IgD-negative memory B cell (primary cell): Measurements from ENCODE around the gene EDC4. TPM values are rescaled to one million over a fixed set of nuclear protein-coding genes. Genes with fewer than 3 reads are reported as not detected.
A peak's percentile ranks its signal among the peaks of the same experiment; 100 is the strongest.

Source experiments
- H3K27ac Mint-ChIP-seq, 3 donors: one replicate each; pipeline ENCODE4 v1.8.0; 2020 to 2022; ENCODE audit warnings: mild to moderate bottlenecking in 3 of 3, mixed read lengths in 3 of 3, moderate library complexity in 1 of 3
- H3K27me3 Mint-ChIP-seq: one replicate; pipeline ENCODE4 v1.8.0; 2021; ENCODE audit warnings: mixed read lengths
- H3K36me3 Mint-ChIP-seq: one replicate; pipeline ENCODE4 v1.8.0; 2020; ENCODE audit warnings: mild to moderate bottlenecking, mixed read lengths
- H3K4me1 Mint-ChIP-seq, 3 donors: one replicate each; pipeline ENCODE4 v1.8.0; 2020 to 2022; ENCODE audit warnings: mixed read lengths in 3 of 3, mild to moderate bottlenecking in 1 of 3
- H3K4me3 Mint-ChIP-seq, 4 donors: one replicate each; pipeline ENCODE4 v1.8.0; 2020 to 2022; ENCODE audit warnings: mild to moderate bottlenecking in 4 of 4, mixed read lengths in 4 of 4, moderate library complexity in 3 of 4
- H3K9me3 Mint-ChIP-seq, 3 donors: one replicate each; pipeline ENCODE4 v1.8.0; 2020 to 2021; ENCODE audit warnings: mixed read lengths in 3 of 3, mild to moderate bottlenecking in 1 of 3
- polyA plus RNA-seq: library from polyadenylated mRNA; unstranded; fragments of 300-500 nt; fragmentation: Illumina TruSeq; gene quantifications from one replicate; pipeline ENCODE4 v1.2.3, GENCODE V29; 2021

EDC4 gene
- polyA plus RNA-seq, 1 donor from 2014 or later = 18.6 TPM

- Mint-ChIP-seq H3K27me3 (no peaks in the 10 kb centered on the region), H3K9me3 (no peaks in the 10 kb centered on the region), H3K4me3 (peak overlapping the region in 1 of 4 donors; percentile 48), H3K4me1 (peaks cover 12 to 16% (median 14%) of the 10 kb centered on the region in 3 donors), H3K36me3 (peaks cover 5% of the 10 kb centered on the region), H3K27ac (no peak overlapping the region)
Measured at GRCh38 chr16:67878846-67879245, 6.0 kb downstream of the EDC4 start.

- H3K4me3 Mint-ChIP-seq = peak overlapping the region in 1 of 4 donors; percentile 48
- no peaks in the 10 kb centered on the region for H3K27me3 Mint-ChIP-seq
- H3K27ac Mint-ChIP-seq = no peak overlapping the region
- H3K4me1 Mint-ChIP-seq = peaks cover 8 to 10% (median 8%) of the 10 kb centered on the region in 3 donors
- no peaks in the 10 kb centered on the region for H3K9me3 Mint-ChIP-seq
- H3K36me3 Mint-ChIP-seq = peaks cover 5% of the 10 kb centered on the region
Measured at GRCh38 chr16:67879462-67879861, 6.6 kb downstream of the EDC4 start.

GRCh38 chr16:67879936-67880335 lies 7.1 kb downstream of the EDC4 start:
- no peak overlapping the region for H3K27ac Mint-ChIP-seq
- no peaks in the 10 kb centered on the region for H3K9me3 Mint-ChIP-seq
- H3K4me3 Mint-ChIP-seq = no peak overlapping the region
- peaks cover 5% of the 10 kb centered on the region for H3K36me3 Mint-ChIP-seq
- H3K27me3 Mint-ChIP-seq = no peaks in the 10 kb centered on the region
- H3K4me1 Mint-ChIP-seq = peaks cover 4 to 7% (median 6%) of the 10 kb centered on the region in 3 donors

GRCh38 chr16:67880584-67880983 lies 7.7 kb downstream of the EDC4 start:
- Mint-ChIP-seq H3K36me3 (peaks cover 5% of the 10 kb centered on the region), H3K27ac (no peak overlapping the region), H3K4me1 (peaks cover 0 to 1% (median 0%) of the 10 kb centered on the region in 3 donors), H3K9me3 (no peaks in the 10 kb centered on the region), H3K4me3 (no peak overlapping the region), H3K27me3 (no peaks in the 10 kb centered on the region)

GRCh38 chr16:67881621-67882161 lies 8.8 kb downstream of the EDC4 start:
- no peaks in the 10 kb centered on the region for H3K27me3 Mint-ChIP-seq
- peaks cover 5% of the 10 kb centered on the region for H3K36me3 Mint-ChIP-seq
- no peaks in the 10 kb centered on the region for H3K9me3 Mint-ChIP-seq
- H3K4me3 Mint-ChIP-seq = no peak overlapping the region
- H3K27ac Mint-ChIP-seq = no peak overlapping the region
- no peaks in the 10 kb centered on the region for H3K4me1 Mint-ChIP-seq

- Mint-ChIP-seq H3K9me3 (no peaks in the 10 kb centered on the region), H3K36me3 (peaks cover 4% of the 10 kb centered on the region), H3K4me3 (no peak overlapping the region), H3K4me1 (no peaks in the 10 kb centered on the region), H3K27ac (no peak overlapping the region), H3K27me3 (no peaks in the 10 kb centered on the region)
Measured at GRCh38 chr16:67882374-67883145, 9.7 kb downstream of the EDC4 start.

- Mint-ChIP-seq H3K4me1 (no peaks in the 10 kb centered on the region), H3K9me3 (no peaks in the 10 kb centered on the region), H3K4me3 (peak overlapping the region in 2 of 4 donors; percentile 51 to 58), H3K27me3 (no peaks in the 10 kb centered on the region), H3K27ac (peak overlapping the region in 2 of 3 donors; percentile 39 to 67), H3K36me3 (peaks cover 4% of the 10 kb centered on the region)
Measured at GRCh38 chr16:67883146-67883871, 10.5 kb downstream of the EDC4 start.

GRCh38 chr16:67883872-67884261 lies 11.0 kb downstream of the EDC4 start:
- no peaks in the 10 kb centered on the region for H3K4me1 Mint-ChIP-seq
- peaks cover 4% of the 10 kb centered on the region for H3K36me3 Mint-ChIP-seq
- H3K27ac Mint-ChIP-seq = peak overlapping the region in 2 of 3 donors; percentile 39 to 67
- no peak overlapping the region for H3K4me3 Mint-ChIP-seq
- H3K9me3 Mint-ChIP-seq = no peaks in the 10 kb centered on the region
- no peaks in the 10 kb centered on the region for H3K27me3 Mint-ChIP-seq

- no peaks in the 10 kb centered on the region for H3K4me1 Mint-ChIP-seq
- no peak within 1 kb of the TSS for H3K4me3 Mint-ChIP-seq
- peak within 1 kb of the TSS; percentile 39 to 80 (median 67) for H3K27ac Mint-ChIP-seq
- H3K27me3 Mint-ChIP-seq = no peaks in the 10 kb centered on the region
- no peaks in the 10 kb centered on the region for H3K9me3 Mint-ChIP-seq
- peaks cover 4% of the 10 kb centered on the region for H3K36me3 Mint-ChIP-seq
Measured at GRCh38 chr16:67884684-67885083, 11.8 kb downstream of the EDC4 start, which contains the start of gene NRN1L. Gene NRN1L, plus strand, starts transcription at chr16:67884885. Its CDS starts 19 bp downstream, at chr16:67884904.

- no peak overlapping the region for H3K4me3 Mint-ChIP-seq
- H3K27me3 Mint-ChIP-seq = no peaks in the 10 kb centered on the region
- no peaks in the 10 kb centered on the region for H3K9me3 Mint-ChIP-seq
- no peak overlapping the region for H3K27ac Mint-ChIP-seq
- no peaks in the 10 kb centered on the region for H3K4me1 Mint-ChIP-seq
- peaks cover 1% of the 10 kb centered on the region for H3K36me3 Mint-ChIP-seq
Measured at GRCh38 chr16:67885545-67885944, 12.7 kb downstream of the EDC4 start.

- no peaks in the 10 kb centered on the region for H3K9me3 Mint-ChIP-seq
- no peak overlapping the region for H3K27ac Mint-ChIP-seq
Measured at GRCh38 chr16:67885976-67886375, 13.1 kb downstream of the EDC4 start.

GRCh38 chr16:67886387-67886786 lies 13.5 kb downstream of the EDC4 start:
- H3K36me3 Mint-ChIP-seq = peaks cover 1% of the 10 kb centered on the region
- H3K4me1 Mint-ChIP-seq = no peaks in the 10 kb centered on the region
- H3K9me3 Mint-ChIP-seq = no peaks in the 10 kb centered on the region
- H3K27ac Mint-ChIP-seq = no peak overlapping the region
- H3K27me3 Mint-ChIP-seq = no peaks in the 10 kb centered on the region
- H3K4me3 Mint-ChIP-seq = no peak overlapping the region

More at GRCh38 chr16:67885976-67886375, 13.1 kb downstream of the EDC4 start:
- Mint-ChIP-seq H3K4me1 (no peaks in the 10 kb centered on the region), H3K27me3 (no peaks in the 10 kb centered on the region), H3K4me3 (no peak overlapping the region), H3K36me3 (peaks cover 1% of the 10 kb centered on the region)

GRCh38 chr16:67888331-67888730 lies 15.5 kb downstream of the EDC4 start:
- no peak overlapping the region for H3K27ac Mint-ChIP-seq
- H3K4me1 Mint-ChIP-seq = peaks cover 6 to 7% (median 6%) of the 10 kb centered on the region in 3 donors
- H3K4me3 Mint-ChIP-seq = no peak overlapping the region
- H3K36me3 Mint-ChIP-seq = no peaks in the 10 kb centered on the region
- no peaks in the 10 kb centered on the region for H3K27me3 Mint-ChIP-seq
- no peaks in the 10 kb centered on the region for H3K9me3 Mint-ChIP-seq

GRCh38 chr16:67892375-67892774 lies 19.5 kb downstream of the EDC4 start:
- Mint-ChIP-seq H3K4me1 (peaks cover 11 to 28% (median 15%) of the 10 kb centered on the region in 3 donors), H3K4me3 (peak overlapping the region; percentile 92 to 98 (median 96)), H3K36me3 (no peaks in the 10 kb centered on the region), H3K9me3 (no peaks in the 10 kb centered on the region), H3K27ac (peak overlapping the region; percentile 59 to 97 (median 85)), H3K27me3 (no peaks in the 10 kb centered on the region)
